HG03565 (cell line): ENCODE results near the gene POU3F3.

Source experiments
- ATAC-seq: cut with Tn5 transposase; IDR thresholded peaks from one replicate; pipeline ENCODE4 v1.9.1; 2021; ENCODE audit warnings: mild to moderate bottlenecking, moderate library complexity; ENCODE audit not compliant: unreplicated experiment

The POU3F3 gene

GRCh38 chr2:104872866-104873688 lies 19.2 kb downstream of the POU3F3 start:
- peak; percentile 81 for ATAC-seq

- no peak for ATAC-seq
These were observed 19.8 kb downstream of the POU3F3 start for GRCh38 chr2:104873689-104874054.

- no peak for ATAC-seq
These were observed 20.3 kb downstream of the POU3F3 start for GRCh38 chr2:104874230-104874629.

GRCh38 chr2:104875262-104875661 lies 21.3 kb downstream of the POU3F3 start:
- no peak for ATAC-seq

GRCh38 chr2:104876606-104877570 lies 23.0 kb downstream of the POU3F3 start:
- no peak for ATAC-seq

- no peak for ATAC-seq
These were observed 25.1 kb downstream of the POU3F3 start for GRCh38 chr2:104878863-104879512.

GRCh38 chr2:104880076-104880475 lies 26.2 kb downstream of the POU3F3 start:
- ATAC-seq: no peak

- no peak for ATAC-seq
These were observed 29.4 kb downstream of the POU3F3 start for GRCh38 chr2:104883357-104883756.

- ATAC-seq: no peak
These were observed 31.3 kb downstream of the POU3F3 start for GRCh38 chr2:104885119-104885782.

GRCh38 chr2:104887676-104888075 lies 33.8 kb downstream of the POU3F3 start:
- no peak for ATAC-seq

GRCh38 chr2:104888489-104889258 lies 34.8 kb downstream of the POU3F3 start:
- ATAC-seq: peak; percentile 37

- ATAC-seq: peak; percentile 55
These were observed 35.5 kb downstream of the POU3F3 start for GRCh38 chr2:104889291-104889959.

- ATAC-seq: no peak
These were observed 36.2 kb downstream of the POU3F3 start for GRCh38 chr2:104889960-104890684.

GRCh38 chr2:104890685-104891069 lies 36.8 kb downstream of the POU3F3 start:
- ATAC-seq: no peak

GRCh38 chr2:104891145-104891544 lies 37.2 kb downstream of the POU3F3 start:
- no peak for ATAC-seq

GRCh38 chr2:104896446-104896845 lies 42.5 kb downstream of the POU3F3 start:
- no peak for ATAC-seq

GRCh38 chr2:104897515-104898184 lies 43.7 kb downstream of the POU3F3 start:
- ATAC-seq: no peak

- no peak for ATAC-seq
These were observed 46.7 kb downstream of the POU3F3 start for GRCh38 chr2:104900608-104901007.
